Activated CD8-positive, alpha-beta memory T cell treated with anti-CD3 and anti-CD28 coated beads, Interleukin-2, amount 50 U/mL, for 24 hours (primary cell): Measurements from ENCODE around the gene CSH1.
"Not testable (repeated sequence)": the region's sequence is repeated elsewhere in the genome, so short reads cannot be mapped to it uniquely, and the experiment has no call there.

Experiments
- DNase-seq: peaks from one replicate; pipeline ENCODE4 v3.0.0-alpha.2; 2020; ENCODE audit errors: extremely low read depth

CSH1 gene

GRCh38 chr17:63896524-63897354, at the start of gene CSH1:
TSS of gene CSH1 (minus strand) at chr17:63896574. CDS start at chr17:63896511, 63 bp downstream.
- not testable (repeated sequence) for DNase-seq

DNA sequence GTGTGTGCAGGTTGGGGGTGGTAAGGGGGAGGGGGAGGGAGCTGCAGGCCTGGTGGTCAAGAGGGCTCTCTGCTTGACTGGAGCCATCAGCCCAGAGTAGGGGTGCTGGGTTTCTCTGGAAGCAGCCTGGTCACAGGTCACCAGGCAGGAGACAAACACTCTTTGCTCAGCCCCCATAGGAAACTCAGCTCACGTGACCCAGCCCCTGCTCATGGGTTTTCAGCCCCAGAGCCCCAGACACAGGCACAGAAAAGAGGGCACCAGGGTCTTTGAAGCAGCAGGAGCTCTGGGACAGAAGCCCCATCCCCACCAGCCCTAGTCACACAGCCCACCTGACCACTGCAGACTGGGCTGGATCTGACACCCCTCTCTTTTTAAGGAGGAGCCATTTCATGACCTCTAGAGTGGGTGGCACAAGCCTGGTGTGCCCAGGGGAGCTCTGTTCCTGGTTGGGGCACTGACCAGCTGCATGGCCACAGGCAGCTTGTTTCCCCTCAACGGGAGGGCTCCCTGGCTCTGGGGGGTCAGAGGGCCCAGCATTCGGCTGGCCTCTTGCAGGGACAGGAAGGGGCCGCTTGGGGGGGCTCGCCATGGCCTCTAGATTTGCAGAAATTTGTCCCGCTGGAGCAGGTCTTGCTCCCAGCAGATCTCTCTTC, 49.5 kb upstream of the CSH1 start:
- no peak for DNase-seq

DNA sequence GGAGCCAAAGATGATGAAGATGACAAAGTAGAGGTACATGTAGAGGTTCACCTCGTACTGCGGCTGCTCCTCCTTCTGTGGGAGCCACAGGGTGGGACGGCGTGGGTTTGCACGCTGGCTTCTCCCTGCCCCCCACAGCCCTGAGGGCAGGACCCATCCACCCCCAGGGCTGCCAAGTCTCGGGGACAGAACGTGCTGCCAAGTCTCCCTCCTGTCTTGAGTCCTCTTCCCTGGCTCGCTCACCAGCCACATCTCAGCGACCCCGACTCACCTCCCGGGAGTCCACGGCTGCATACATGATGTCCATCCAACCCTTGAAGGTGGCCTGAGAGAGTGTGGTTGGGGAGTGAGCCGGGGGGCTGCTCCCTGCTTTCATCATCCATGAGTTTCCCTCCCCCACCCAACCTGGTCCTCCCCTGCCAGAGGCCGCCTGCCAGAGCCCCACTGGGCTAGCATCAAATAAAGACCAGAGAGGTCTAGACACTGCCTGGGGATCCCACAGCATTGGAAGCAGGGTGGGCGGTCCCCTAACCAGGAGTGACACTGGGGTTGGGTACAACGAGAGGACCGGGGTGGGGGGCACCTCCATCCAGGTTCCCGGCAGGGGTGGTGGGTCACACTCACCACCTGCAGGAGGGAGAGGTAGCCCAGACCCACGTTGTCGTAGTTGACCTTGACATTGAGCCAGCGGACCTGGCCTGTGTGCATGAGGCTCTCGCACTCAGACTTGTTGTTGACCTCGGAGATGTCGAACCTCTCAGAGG, 48.5 kb upstream of the CSH1 start:
- DNase-seq = no peak

- DNase-seq = no peak
These were observed 47.4 kb upstream of the CSH1 start for GRCh38 chr17:63943745-63944144.

DNA sequence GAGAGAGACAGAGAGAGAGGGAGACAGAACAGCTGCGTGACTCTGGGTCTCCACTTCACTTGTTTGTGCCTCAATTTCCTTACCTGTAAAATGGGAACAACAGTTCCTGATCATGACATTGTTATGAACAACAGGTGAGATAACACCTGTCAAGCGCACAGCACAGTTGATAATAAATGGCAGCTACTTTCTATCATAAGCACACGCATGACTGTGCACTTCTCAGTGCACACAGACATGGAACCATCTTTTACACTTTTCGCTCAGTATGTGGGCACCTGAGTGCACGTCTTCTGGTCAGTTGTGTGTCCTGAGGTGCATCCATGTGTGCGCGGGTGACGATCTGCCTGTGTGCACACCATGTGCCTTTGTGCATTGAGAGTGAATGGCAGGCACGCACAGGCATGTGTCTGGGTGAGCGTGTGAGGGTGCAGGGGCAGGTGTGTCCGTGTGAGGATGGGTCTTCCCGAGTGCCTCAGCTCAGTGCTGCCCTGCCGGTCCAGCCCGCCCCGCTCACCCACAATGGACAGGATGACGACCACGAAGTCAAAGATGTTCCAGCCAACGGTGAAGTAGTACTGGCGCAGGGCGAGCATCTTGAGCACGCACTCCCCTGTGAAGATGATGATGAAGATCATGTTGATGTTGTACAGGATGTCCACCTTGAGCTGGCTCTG, 46.1 kb upstream of the CSH1 start:
- no peak for DNase-seq

GRCh38 chr17:63941751-63942150, 45.4 kb upstream of the CSH1 start:
- no peak for DNase-seq

DNA sequence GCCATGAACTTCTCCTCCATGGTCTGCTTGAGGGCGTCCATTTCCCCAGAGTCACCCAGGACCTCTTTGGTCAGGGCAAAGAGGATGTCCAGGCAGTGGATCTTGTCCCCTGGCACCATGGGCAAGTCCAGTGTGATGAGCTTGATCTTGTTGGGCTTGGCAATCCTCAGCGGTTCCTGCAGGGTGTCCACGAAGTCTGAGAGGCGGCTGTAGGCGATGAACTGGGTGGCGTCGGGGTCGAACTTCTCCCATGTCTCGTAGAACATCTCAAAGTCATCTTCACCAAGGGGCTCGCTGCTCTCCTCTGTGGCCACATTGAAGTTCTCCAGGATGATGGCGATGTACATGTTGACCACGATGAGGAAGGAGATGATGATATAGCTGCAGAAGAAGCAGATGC, 44.8 kb upstream of the CSH1 start:
- no peak for DNase-seq

DNA sequence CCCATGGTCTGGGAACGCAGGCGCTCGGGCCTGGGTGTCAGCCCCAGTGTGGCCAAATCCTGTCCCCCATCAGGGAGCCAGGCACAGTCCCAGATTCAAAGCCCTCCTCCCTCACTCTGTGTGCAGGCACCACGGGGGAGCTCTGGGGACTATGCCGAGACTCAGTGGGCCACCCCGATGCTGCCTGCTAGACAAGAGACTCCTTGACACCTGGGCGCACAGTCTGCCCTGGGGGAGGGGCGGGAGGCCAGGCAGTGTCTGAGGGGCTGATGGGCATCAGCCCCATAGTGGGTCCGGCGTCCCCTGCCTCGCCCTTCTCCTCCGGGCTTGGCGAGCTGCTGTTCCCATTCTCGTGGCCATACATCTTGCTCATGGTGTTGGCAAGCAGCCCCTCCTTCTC, 44.2 kb upstream of the CSH1 start:
- no peak for DNase-seq

DNA sequence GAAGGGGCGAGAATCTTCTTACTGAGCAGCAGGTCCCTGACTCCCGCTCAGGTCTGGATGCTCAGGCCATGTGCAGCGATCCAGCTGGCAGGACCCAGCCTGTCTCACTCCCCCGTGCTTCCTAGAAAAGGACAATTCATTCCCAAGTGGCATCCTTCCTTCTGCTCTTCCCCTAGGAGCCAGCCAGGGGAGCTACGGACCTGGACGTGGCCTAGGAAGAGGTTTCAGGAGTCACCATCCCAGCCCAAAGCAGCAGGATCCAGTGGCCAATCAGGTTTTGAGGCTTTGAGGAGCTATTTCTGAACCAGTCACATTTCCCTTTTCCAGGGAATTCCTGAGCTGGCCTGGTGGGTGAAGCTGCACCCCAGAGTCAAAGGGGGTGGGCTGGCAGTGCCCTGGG, 43.5 kb upstream of the CSH1 start:
- no peak for DNase-seq

- no peak for DNase-seq
These were observed 43.0 kb upstream of the CSH1 start for GRCh38 chr17:63939401-63939800.

GRCh38 chr17:63937920-63938319, 41.5 kb upstream of the CSH1 start:
- DNase-seq = no peak

- no peak for DNase-seq
These were observed 40.9 kb upstream of the CSH1 start for GRCh38 chr17:63937319-63937718.

DNA sequence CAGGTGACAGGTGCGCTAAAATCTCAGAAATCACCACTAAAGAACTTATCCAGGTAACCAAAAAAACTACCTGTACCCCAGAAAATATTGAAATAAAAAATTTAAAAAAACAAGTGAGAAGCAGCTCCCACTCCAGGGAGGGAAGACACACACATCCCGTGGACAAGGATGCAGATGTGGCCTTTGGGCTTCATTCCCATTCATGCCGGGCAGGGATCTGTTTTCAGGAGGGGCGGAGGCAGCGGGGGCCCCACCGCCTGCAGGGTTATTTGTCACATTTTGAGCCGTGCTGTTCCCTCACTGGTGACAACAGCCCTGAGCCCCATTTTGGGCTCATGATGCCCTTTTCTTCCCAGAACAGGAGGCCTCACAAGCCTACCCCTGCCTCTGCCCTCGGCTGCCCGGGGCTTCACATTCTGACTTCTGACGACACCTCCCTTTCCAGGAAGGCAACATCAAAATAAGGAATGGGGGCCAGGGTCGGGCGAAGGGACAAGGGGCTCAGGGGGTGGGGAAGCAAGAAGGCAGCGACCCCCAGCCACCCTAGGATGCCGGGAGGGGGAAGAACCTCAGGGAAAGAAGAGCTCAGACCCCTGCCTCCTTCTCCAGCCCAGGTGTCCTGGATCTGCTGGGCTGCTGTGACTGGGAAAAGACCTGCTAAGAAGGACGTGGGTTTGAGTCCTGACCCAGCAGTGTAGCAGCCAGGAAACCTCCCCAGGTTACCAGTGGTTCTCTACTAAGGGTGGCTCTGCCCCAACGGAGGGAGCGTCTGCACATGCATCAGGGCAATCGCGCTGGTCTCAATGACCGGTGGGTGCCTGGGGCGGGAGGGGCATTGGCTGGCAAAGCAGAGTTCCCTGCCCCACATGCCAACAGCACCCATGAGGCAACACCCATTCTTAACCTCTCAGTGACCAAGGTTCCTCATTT, 38.1 kb upstream of the CSH1 start:
- no peak for DNase-seq

DNA sequence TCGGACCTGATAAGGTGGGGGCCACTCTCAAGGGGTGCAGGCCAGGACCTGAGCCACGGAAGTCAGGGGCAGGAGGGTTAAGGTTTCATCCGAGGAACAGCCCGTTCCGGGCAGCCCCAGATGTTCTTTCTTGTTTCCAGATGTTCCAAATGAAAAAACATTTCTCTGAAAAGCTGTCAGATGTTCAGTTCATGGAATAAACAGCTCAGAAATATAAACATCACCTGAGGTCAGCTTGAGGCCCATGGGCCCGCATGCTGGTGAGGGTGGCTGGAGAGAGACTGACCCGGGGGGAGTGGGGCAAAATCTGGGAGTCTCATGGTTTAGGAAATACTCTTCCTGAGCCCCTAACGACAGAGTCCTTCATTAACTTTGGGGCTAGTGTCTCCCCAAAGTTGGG, 37.2 kb upstream of the CSH1 start:
- no peak for DNase-seq

DNA sequence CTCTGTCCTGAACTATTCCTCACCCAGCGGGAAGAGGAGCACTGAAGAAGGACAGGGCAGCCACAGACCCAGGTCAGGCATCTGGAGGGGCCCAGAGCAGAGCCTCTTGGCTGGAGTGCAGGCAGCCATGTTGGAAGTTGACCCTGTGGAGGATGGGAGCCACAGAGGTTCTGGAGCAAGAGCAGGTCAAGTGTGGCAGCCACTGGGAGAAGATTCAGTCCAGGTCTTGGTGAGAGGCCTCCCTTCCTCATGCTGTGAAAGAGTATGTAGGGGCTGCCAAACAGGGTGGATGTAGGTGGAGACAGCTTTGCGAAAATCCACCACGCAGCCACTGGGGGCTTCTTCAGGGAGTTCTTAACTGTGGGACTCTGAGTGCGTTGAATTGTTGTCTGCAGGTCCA, 36.3 kb upstream of the CSH1 start:
- no peak for DNase-seq

GRCh38 chr17:63931981-63932561, 35.7 kb upstream of the CSH1 start, which contains the start of gene CD79B:
TSS of gene CD79B (minus strand) at chr17:63932331. CDS start at chr17:63932261, 70 bp downstream.
- DNase-seq = no peak

GRCh38 chr17:63930951-63931575, 34.7 kb upstream of the CSH1 start:
- DNase-seq = no peak

GRCh38 chr17:63929860-63930766, 33.7 kb upstream of the CSH1 start:
- DNase-seq = no peak
